Measurements from ENCODE around the gene PRRX2.

- TF ChIP-seq HOMEZ (CRISPR knock-in tag; IDR thresholded peaks at IDR 0.05; ENCODE audit: low read depth): no peak
- no peak for TF ChIP-seq CTCF (CRISPR knock-in tag; IDR thresholded peaks at IDR 0.05)
- no peak for TF ChIP-seq RBAK (CRISPR knock-in tag; IDR thresholded peaks at IDR 0.05)
- TF ChIP-seq ZNF784 (CRISPR knock-in tag; IDR thresholded peaks at IDR 0.05; ENCODE audit: borderline replicate concordance): no peak
- TF ChIP-seq FOXP4 (CRISPR knock-in tag; IDR thresholded peaks at IDR 0.05): no peak
- no peak for TF ChIP-seq PAWR (CRISPR knock-in tag; IDR thresholded peaks at IDR 0.05; ENCODE audit: borderline replicate concordance)
- no peak for TF ChIP-seq HDAC6 (IDR thresholded peaks at IDR 0.05; ENCODE audit: low read depth, low read length)
- no peak for TF ChIP-seq TP53 (CRISPR knock-in tag; conservative IDR thresholded peaks at IDR 0.05)
These were observed 1.9 kb downstream of the PRRX2 start for GRCh38 chr9:129667378-129667777.

Measured in HepG2 (cell line).